NCI-H1436 (cell line): Measurements from ENCODE around the gene KAZN.

Source experiments
- DNase-seq: peaks from one replicate; lab custom pipeline; 2025; lab: John Stamatoyannopoulos, UW

Gene KAZN

DNA sequence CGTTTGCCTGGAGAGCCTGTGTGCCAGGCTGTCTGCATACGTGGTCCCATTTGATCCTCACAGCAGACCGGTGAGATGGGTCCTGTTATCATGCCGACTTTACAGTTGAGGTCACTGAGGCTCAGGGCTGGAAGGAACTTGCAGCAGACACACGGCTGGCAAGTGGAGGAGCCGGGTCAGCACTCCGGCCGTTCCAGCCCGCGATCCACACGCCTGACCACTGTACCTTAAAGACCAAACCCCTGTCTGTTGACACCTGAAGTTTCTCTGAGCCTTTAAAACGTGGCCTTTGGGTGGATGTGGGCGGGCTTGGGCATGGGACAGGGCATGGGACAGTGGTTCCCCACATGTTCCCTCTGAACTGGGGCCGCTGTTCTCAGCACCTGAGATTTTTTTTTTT is 383.5 kb downstream of the KAZN start:
- no peak for DNase-seq

DNA sequence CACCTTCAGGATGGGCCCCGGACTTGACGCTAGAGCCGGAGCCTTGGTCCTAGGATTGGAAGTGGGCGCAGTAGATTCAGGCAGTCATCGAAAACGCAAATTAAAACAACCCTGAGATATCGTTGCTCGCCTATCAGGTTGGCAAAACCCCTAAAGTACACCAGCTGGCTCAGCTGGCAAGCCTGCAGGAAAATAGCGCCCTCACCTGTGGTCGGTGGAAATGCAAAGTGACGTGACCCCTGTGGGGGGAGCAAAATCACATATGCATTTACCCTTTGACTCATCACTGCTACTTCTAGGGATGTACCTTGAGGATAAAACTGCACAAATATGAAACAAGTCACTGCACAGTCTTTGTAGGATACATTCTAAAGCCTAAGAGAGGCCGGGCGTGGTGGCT is 384.8 kb downstream of the KAZN start:
- no peak for DNase-seq

DNA sequence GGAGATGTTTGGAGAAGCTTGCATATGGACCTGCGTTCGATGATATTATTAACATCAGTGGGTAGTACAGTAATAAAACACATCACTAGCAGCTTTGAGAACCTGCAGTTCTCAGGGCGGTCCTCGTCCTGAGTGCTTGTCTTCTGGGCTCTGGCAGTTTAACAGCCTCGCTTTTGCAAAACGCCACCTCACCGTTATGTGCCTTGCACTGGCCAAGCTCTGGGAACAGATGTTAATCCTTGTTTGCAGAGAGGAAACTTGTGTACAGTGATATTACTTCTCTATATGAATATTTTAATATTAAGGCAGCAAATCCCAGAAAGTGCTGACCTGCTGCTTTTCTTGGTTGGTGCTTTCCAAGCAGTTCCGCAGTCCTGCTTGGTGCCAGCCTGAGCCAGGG is 387.7 kb downstream of the KAZN start:
- no peak for DNase-seq

DNA sequence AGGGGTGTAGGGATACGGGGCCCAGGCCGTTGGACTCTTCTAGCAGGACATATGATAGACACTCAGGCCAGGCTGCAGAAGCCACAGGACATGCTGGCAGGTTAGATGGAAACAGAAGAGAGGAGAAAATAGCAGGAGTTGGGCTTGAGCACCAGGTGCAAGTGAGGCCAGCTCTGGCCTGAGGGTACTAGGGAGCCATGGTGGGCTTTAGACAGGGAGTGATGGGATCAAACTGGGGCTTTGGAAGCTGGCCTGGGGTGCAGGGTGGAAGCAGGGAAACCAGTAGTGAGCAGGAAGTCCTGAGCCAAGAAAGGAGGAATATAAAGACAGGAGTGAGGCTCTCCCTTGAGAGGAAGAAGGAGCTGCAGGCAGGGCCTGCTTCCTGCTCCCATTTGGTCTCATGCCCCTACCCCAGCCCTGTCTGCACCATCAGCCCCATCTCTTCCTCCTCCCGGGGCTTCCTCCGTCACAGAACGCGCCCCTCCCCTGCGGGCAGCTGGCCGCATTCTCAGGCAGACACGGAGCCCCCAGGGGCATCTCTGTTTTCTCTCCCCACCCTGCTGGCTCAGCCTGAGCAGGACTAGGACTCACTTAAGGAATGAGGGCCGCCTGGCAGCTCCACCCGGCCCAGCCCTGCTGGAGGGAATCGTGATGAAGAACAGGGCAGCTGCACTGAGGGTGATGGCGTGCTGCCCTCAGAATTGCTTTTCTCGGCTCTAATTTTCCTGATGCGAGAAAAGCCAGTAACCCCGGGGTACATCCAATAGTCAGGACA is 389.5 kb downstream of the KAZN start:
- DNase-seq, result no peak

DNA sequence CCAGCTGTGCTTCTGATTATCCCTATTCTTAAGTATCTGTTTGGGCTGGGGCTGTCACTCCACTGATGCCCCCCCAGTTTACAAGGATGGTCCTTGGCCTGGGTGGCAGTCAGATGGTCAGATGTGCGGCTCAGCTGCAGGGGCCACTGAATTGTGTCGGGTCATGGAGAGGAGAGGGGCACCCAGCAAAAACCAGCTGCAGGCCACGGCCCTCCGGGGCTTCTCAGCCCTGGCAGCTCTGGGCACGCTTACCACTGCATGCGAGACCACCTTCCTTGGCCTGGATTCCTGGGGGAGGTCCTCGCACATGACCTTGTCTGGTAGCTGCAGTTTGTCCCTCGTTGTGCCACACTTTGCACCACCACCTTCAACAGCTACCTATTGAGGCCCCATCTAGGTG is 390.2 kb downstream of the KAZN start:
- DNase-seq, result no peak

DNA sequence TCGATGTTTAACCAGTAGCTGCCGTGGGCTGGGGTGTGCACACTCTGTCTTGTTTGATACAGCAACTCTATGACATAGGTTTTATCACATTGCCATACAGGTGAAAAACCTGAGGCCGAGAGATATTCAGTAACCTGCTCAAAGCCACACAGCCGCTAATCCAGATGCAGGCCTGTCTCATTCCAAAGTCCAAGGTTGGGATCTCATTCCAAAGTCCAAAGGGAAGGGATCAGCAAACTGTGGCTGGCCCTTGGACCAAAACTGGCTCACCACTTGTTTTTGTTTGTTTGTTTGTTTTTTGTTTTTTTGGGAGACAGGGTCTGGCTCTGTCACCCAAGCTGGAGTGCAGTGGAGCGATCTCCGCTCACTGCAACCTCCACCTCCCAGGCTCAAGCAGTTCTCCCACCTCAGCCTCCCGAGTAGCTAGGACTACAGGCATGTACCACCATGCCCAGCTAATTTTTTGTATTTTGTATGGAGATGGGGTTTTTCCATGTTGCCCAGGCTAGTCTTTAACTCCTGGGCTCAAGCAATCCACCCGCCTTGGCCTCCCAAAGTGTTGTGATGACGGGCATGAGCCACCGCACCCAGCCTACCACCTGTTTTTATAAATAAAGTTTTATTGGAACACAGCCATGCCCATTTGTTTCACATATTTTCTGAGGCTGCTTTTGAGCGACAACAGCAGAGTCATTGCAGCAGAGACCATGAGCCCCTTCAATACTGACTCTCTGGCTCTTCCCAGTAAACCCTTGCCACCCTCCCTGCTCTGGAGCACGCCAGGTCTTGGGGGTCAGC is 391.6 kb downstream of the KAZN start:
- DNase-seq, result no peak

DNA sequence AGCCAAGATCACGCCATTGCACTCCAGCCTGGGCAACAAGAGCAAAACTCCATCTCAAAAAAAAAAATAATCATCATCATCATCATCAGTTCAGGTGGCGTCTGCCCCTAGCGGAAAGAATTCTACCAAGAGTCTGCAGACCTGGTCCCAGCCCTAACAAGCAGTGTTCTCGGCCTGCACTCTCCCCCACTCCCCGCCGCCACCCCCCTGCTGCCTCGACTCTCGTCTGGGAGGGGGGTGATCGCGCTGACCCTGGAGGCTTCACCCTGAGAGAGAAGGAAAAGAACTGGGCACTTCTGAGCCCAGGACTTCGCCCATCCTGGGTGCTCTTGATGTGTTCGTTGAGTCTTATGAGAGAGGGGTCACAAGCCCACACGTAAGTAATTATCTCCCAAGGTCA is 394.9 kb downstream of the KAZN start:
- DNase-seq, result no peak

DNA sequence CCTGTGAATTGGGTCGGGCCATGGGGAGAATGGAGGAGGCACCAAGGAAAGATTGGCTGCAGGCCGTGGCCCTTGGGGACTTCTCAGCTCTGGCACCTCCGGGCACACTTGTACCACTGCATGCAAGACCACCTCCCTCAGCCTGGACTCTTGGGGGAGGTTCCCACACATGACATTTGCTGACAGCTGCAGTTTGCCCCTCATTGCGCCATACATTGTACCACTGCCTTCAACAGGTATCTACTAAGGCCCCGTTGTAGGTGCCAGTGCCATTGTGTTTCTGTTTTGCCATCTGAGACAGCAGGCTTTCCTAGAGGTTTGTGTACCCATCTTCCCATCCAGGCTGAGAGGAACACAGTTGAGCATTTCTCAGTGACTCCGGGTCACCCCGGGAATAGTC is 395.7 kb downstream of the KAZN start:
- DNase-seq, result no peak

DNA sequence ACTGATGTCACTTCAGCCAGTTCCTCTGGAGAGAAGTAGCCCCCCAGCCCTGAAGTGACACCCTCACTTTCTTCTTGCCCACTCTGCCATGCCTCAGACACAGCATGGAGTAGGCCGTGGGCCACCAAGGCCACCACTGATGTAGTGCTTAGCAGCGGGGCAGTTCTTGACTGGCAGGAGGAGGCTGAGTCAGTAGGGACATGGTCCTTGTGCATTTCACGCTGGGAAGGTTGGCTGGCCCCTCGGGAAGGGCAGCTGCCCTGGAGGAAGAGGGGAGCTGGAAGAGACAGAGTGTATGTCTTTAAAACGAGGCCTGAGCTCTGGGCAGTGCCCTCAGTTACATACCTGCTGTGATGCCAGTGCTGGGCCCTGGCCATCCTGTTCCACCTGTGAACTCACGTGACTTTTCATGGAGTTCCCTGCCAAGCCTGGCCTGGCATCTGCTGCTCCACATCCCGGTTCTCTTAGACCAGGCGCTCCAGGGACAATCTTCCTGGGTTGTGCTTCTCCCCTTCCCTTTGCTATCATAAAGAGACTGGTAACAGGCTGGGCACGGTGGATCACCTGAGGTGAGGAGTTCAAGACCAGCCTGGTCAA is 396.5 kb downstream of the KAZN start:
- DNase-seq, result no peak

DNA sequence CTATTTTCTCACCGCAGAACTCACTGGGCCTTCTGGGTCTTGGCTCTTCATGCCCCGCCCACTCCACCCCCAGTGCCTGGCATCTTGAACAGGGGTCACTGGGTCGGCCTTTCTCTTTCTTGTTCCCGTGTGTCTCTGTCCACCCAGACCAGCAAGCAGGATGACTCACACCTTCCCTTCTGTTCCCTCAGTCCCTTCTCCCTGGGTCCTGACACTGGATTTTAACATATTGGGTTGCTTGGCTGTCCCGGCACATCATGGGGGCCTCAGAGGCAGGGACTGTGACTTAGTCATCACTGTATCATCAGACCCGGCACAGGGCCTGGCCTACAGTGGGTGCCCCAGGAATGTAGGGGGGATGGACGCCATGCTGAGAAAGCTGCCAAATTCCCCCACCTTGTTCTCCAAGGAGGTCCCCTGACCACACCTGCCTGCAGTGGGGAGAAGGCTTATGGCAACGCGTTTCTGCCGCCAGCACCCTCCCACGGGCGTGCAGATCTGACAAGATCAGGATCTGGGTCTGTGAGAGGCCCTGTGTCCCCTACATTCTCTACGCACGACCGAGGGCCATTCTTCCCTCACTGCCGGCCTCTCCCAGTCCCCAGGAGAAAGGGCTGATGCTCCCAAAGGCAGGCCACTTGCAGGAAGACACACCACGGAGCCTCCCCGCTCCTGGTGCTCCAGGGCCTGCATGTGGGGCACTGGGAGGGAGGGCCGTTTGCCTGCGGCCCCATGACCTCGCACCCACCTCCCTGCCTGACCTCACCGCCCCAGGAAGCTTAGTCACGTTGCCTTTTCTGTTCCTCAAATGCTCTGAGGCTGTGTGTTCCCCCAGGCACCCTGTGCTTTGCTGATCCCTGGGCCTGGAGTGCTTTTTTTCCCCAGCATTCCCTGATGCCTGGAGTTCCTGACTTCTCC is 397.9 kb downstream of the KAZN start:
- DNase-seq, result no peak

DNA sequence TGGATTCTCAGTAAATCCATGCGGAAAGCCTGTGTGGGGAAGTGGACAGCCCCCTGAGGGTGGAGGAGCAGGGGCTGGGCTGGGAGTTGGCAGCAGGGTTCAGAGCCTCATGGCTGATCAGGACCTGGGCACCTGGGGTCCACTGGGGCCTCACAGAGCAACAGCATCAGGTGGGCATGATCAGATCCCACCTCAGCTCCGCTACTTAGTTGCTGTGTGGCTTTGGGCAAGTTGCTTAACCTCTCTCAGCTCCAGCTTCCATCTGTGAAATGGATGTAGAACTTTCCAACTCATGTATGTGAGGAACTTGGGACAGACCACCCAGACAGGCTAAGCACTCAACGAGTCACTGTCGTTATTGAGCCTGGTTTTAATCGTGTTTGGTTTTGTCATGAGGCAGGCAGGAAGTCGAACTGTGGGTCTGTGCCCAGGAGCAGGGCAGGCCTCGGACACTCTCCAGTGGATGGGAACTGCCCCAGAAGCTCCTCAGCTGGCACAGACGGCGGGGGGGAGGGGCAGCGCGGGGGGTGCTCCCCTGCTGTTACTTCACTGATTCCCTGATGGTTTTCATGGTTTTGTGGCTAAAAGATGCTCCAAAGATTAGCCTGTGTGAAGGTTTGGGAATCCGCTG is 399.3 kb downstream of the KAZN start:
- DNase-seq, result no peak

DNA sequence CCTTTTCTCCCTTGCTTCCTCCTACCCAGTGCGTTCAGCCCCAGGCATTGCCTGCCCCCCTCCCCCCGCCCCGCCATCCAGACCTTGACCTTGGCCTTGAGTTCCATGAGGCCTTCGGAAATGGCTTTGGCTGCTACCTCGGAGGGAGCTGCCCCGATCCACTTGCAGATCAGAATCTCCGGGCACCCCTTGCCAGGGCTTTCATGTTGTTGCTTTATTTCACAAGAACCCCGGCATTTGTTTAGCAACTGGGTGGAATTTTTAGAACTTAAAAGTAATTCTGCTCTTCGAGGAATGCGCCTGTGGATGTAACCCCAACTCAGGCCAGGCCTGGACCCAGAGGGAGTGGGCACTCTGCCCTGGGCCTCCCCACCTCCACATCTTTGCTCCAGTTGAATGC is 401.0 kb downstream of the KAZN start:
- no peak for DNase-seq

DNA sequence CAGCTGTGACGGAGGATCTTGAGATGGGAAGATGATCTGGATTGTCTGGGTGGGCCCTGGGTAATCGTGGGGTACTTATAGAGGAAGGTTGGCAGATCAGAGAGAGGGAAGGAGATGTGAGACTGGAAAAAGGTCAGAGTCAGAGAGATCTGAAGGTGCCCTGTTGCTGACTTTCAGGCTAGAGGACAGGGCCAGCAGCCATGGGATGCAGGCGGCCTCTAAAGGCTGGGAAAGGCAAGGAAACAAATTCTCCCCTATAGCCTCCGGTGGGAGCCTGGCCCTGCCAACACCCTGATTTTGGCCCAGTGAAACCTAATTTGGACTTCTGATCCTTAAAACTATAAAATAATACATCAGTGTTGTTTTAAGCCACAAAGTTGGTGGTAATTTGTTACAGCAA is 401.5 kb downstream of the KAZN start:
- no peak for DNase-seq

DNA sequence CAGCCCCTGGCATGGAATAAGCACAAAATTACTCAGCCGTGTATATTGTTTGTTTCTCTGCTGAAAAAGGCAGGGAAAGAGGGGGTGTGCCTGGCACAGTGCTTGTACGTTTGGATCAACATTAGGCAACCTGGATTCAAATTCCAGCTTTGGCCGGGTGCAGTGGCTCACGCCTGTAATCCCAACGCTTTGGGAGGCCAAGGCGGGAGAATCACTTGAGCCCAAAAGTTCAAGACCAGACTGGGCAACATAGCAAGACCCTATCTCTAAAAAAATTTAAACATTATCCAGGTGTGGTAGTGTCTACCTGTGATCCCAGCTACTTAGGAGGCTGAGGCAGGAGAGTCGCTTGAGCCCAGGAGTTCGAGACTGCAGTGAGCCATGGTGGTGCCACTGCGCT is 402.2 kb downstream of the KAZN start:
- DNase-seq, result no peak

DNA sequence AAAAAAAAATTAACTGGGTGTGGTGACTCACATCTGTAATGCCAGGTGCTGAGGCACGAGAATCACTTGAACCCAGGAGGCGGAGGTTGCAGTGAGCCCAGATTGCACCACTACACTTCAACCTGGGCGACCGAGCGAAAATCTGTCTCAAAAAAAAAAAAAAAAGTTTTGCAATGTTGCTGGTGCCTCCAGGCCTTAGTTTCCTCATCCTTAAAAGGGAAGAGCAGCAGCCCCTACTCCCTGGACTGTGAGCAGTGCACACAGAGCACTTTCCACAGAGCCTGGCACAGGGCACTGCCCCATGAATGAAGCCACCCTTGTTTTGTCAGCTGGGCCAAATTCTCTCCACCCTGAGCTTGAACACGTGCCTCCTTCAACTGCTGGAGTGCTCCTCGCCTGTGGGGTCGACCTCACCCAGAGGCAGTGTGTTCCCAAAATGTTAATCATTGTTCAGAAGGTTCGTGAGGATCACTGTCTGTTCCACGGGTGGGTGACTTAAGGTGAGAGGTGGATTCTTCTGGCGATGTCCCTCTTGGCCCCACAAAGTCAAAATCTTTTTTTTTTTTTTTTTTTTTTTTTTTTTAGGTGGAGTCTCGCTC is 402.9 kb downstream of the KAZN start:
- no peak for DNase-seq

DNA sequence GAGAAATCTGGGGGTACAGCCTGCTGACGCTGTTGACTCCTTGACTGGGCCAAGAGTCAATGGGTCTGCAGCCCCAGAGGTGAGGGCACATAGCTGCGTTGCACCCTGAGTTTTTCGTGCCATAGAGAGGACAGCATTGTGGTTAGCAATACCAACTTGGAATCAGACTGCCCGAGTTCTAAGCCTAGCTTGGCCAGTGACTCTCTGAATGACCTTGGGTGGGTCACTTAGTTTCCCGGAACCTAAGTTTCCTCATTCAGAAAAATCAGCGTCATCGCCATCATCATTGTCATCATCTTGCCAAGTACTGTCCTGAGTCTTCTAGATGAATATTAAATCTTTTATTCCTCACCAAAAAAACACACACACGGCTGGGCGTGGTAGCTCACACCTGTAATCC is 403.8 kb downstream of the KAZN start:
- DNase-seq, result no peak

DNA sequence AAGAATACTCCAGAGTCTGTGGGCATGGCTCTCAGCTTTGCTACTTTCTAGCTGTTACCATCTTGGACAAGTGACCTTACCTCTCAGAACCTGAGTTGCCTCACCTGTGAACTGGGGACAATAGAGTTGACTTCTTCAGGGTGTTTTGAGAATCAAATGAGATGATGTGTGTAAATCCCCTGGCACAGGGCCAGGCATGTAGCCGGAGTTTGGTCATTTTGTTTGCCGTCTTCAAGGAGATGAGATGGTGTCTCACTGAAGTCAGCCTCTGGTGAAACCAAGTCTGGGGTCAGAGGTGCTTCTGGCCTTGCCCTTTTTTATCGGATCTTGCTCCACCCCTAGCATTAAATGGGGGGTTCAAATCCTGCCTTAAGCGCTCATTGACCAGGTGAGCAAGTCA is 405.9 kb downstream of the KAZN start:
- DNase-seq, result no peak

DNA sequence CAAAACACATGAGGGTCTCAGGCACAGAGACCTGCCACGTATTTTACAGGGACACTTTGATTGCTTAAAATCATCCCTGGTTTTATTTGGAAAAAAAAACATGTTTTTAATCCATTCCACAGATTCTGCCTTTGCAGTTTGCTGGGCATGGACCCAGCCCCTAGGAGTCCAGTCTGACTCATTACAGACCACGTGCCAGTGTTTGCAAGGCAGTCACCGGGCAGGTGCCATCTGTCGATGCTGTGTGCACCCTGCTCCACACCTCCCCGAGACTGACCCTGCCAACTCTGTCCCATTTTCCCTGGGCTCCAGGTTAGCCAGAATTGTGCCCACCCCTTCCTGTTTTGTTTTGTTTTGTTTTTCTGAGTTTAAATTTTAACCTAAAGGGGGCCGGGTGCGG is 406.6 kb downstream of the KAZN start:
- no peak for DNase-seq

DNA sequence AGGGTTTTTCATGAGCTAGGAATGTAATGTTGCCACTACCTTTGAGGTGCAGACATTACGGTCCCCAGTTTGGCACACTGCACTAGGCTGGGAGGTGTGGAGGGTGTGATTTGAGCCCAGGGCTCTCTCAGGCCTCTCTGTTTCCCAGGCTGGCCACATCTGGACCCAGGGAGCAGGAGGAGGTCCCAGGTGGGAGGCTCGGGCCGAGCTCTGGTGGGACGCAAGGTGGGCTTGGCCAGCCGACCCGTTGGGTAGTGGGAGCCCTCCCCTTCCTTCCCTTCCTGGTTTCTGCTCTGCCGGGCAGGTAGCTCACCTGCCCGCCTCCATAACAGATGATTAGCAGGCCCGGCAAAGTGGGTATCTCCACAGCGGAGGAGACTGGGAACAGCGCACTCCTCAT is 408.9 kb downstream of the KAZN start:
- DNase-seq, result no peak

DNA sequence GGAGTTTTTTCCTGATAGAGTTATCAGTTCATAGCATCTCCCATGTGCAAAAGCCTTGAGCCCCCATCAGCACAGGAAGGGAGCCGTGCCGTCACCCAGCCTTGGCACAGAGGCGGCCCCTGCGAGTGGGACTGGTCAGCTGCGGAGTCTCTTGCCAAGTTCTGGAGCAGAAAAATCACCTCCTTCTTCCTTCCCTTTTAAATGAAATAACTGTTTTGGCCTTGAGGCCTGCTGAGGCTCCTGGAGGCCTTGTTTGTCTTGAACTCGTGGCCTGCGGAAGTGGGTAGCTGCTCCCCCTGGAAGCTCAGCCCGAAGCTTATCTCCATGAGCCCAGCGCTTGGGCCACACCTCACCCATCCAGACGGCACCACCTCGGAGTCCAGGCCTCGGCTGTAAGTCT is 409.4 kb downstream of the KAZN start:
- no peak for DNase-seq
